PFSK-1 (cell line): ENCODE measurements around the gene CASK.

Experiments used
- FOXP2 ChIP-seq: optimal IDR thresholded peaks from 2 replicates; pipeline ENCODE3; 2011; ENCODE audit warnings: borderline replicate concordance, control low read depth, inconsistent platforms; ENCODE audit not compliant: insufficient read depth; ENCODE audit errors: extremely low read length, extremely low read depth
- POLR2AphosphoS5 ChIP-seq: IDR thresholded peaks from 2 replicates; pipeline ENCODE4 v1.6.1; 2012; ENCODE audit warnings: low read depth, mild to moderate bottlenecking, control low read depth, low read length, moderate library complexity
- SIN3A ChIP-seq: IDR thresholded peaks from 2 replicates; pipeline ENCODE4 v1.6.1; 2012; ENCODE audit warnings: mild to moderate bottlenecking, low read length, moderate library complexity, borderline replicate concordance; ENCODE audit not compliant: insufficient read depth
- TAF1 ChIP-seq: IDR thresholded peaks from 2 replicates; pipeline ENCODE4 v1.6.1; 2012; ENCODE audit warnings: low read length, control low read depth, borderline replicate concordance; ENCODE audit not compliant: insufficient read depth
- TF ChIP-seq, protein P1 (sequence below), 2 experiments: IDR thresholded peaks; 2 replicates each; pipeline versions ENCODE4 v1.6.1 to v1.8.0; 2011 to 2012; ENCODE audit warnings: low read depth in 2 of 2, low read length in 2 of 2, control low read depth in 1 of 2, inconsistent platforms in 1 of 2, mild to moderate bottlenecking in 1 of 2, moderate library complexity in 1 of 2; ENCODE audit not compliant: insufficient read depth in 1 of 2

DNA sequence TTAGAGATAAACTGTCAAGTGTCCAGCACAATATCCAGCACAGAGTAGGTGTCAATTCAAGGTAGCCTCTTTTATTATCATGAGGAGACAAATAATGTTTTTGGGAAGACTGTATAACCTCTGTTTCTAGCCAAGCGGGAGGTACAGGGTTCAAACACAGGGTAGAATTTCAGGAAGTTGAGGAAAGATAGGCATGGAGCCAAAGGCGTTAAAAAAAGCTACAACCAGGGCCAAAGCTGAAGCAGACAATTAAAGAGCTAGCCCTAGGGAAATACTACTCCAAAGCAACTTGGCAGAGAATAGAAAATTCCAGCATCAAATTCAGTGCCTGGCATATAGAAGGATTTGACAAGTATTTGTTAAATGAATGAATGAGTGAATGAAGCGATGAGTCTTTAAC is 40.0 kb upstream of the CASK start:
- TF ChIP-seq POLR2AphosphoS5: no peak
- TF ChIP-seq, protein P1, sequence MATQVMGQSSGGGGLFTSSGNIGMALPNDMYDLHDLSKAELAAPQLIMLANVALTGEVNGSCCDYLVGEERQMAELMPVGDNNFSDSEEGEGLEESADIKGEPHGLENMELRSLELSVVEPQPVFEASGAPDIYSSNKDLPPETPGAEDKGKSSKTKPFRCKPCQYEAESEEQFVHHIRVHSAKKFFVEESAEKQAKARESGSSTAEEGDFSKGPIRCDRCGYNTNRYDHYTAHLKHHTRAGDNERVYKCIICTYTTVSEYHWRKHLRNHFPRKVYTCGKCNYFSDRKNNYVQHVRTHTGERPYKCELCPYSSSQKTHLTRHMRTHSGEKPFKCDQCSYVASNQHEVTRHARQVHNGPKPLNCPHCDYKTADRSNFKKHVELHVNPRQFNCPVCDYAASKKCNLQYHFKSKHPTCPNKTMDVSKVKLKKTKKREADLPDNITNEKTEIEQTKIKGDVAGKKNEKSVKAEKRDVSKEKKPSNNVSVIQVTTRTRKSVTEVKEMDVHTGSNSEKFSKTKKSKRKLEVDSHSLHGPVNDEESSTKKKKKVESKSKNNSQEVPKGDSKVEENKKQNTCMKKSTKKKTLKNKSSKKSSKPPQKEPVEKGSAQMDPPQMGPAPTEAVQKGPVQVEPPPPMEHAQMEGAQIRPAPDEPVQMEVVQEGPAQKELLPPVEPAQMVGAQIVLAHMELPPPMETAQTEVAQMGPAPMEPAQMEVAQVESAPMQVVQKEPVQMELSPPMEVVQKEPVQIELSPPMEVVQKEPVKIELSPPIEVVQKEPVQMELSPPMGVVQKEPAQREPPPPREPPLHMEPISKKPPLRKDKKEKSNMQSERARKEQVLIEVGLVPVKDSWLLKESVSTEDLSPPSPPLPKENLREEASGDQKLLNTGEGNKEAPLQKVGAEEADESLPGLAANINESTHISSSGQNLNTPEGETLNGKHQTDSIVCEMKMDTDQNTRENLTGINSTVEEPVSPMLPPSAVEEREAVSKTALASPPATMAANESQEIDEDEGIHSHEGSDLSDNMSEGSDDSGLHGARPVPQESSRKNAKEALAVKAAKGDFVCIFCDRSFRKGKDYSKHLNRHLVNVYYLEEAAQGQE (IDR thresholded peaks at IDR 0.05; ENCODE audit: insufficient read depth in 1 of 2, low read depth in 2 of 2, low read length in 2 of 2): no peak
- no peak for TF ChIP-seq TAF1
- TF ChIP-seq SIN3A: no peak
- TF ChIP-seq FOXP2: no peak
